ENCODE data around the gene OLFM3. TPM values are rescaled to one million over a fixed set of nuclear protein-coding genes. Genes with fewer than 3 reads are reported as not detected.

OLFM3 gene
- total and polyA plus RNA-seq, 2 donors (not counting 3 experiments of a cell fraction or from before 2014, with no cell fraction given): not detected

DNA sequence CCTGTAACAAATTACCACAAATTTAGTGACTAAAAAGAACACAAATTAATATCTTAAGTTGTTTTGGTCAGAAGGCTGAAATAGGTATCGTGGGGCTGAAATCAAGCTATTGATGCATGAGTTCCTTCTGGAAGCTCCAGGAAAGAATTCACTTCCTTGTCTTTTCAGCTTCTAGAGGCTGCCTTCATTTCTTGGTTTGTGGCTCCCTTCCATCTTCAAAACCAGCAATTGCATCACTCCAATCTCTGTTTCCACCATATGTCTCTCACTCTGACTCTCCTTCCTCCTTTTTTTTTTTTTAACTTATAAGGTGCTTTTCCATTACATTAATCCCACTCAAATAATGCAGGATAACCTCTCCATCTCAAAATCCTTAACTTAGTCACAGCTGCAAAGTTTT is 78.4 kb downstream of the OLFM3 start:
- no peak for FAIRE-seq

DNA sequence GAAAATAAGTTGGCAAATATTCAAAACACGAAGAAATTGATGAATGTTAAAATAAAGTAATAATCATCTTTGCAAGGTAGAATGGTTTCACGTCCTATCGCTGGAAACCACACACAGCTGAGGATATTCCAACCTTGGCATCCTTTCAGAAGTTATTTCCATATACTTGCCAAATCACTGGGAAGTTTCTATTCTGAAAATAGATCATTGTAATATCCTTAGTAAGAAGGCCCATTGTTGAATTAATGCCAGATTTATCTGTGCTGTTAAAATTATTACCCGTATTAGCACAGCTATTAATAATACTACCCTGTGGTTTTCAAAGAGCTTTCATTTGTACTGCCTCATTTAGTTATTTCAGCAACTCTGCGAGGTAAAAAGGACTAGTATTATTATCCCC is 81.1 kb downstream of the OLFM3 start:
- no peak for TF ChIP-seq FOS (IDR thresholded peaks at IDR 0.05; ENCODE audit: borderline replicate concordance, insufficient read depth, low read length)
- no peak for TF ChIP-seq POLR2AphosphoS5 (IDR thresholded peaks at IDR 0.05; ENCODE audit: insufficient read depth, low read depth, low read length)
- no peak for TF ChIP-seq GATA2 (IDR thresholded peaks at IDR 0.05; ENCODE audit: insufficient read depth, insufficient read length, low read depth, low read length)
- no peak for TF ChIP-seq EZH2 (IDR thresholded peaks at IDR 0.05; ENCODE audit: borderline replicate concordance, low read depth, low read length, severe bottlenecking)
- TF ChIP-seq, protein P1, sequence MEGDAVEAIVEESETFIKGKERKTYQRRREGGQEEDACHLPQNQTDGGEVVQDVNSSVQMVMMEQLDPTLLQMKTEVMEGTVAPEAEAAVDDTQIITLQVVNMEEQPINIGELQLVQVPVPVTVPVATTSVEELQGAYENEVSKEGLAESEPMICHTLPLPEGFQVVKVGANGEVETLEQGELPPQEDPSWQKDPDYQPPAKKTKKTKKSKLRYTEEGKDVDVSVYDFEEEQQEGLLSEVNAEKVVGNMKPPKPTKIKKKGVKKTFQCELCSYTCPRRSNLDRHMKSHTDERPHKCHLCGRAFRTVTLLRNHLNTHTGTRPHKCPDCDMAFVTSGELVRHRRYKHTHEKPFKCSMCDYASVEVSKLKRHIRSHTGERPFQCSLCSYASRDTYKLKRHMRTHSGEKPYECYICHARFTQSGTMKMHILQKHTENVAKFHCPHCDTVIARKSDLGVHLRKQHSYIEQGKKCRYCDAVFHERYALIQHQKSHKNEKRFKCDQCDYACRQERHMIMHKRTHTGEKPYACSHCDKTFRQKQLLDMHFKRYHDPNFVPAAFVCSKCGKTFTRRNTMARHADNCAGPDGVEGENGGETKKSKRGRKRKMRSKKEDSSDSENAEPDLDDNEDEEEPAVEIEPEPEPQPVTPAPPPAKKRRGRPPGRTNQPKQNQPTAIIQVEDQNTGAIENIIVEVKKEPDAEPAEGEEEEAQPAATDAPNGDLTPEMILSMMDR (IDR thresholded peaks at IDR 0.05; ENCODE audit: extremely low read depth in 1 of 2, insufficient read depth in 1 of 2, low read depth in 1 of 2, low read length in 2 of 2): no peak
- TF ChIP-seq JUN (IDR thresholded peaks at IDR 0.05; ENCODE audit: borderline replicate concordance, insufficient read depth, insufficient read length, low read depth): no peak
- TF ChIP-seq, protein P2, sequence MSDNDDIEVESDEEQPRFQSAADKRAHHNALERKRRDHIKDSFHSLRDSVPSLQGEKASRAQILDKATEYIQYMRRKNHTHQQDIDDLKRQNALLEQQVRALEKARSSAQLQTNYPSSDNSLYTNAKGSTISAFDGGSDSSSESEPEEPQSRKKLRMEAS (IDR thresholded peaks at IDR 0.05; ENCODE audit: insufficient read depth, insufficient read length): no peak
- TF ChIP-seq MYC (IDR thresholded peaks at IDR 0.05; ENCODE audit: low read depth, low read length): no peak
- no peak for TF ChIP-seq POLR2A (IDR thresholded peaks at IDR 0.05; ENCODE audit: low read depth, low read length)
- H3K4me3 ChIP-seq (replicated peaks in 1 of 3; ENCODE audit: insufficient read depth in 1 of 3, low read depth in 1 of 3, low read length in 3 of 3): no peak overlapping the region
- no peaks in the 10 kb centered on the region for H3K9me1 ChIP-seq (replicated peaks; ENCODE audit: control insufficient read depth, extremely low read depth, insufficient read depth, low read length)
- ChIA-PET POLR2A (no interaction called here), CTCF (no interaction called here)
- FAIRE-seq (no peak), DNase-seq (ENCODE audit: low read depth, low spot score) (no peak)
- no peaks in the 10 kb centered on the region for H3K9me3 ChIP-seq (replicated peaks; ENCODE audit: control insufficient read depth, insufficient read depth, low read length)
- H3K27me3 ChIP-seq (ENCODE audit: control insufficient read depth in 2 of 2, insufficient read depth in 2 of 2, low read length in 2 of 2): no peaks in the 10 kb centered on the region
- no peak overlapping the region for H3K4me2 ChIP-seq (ENCODE audit: insufficient read depth, low read length)
- H2AFZ ChIP-seq (ENCODE audit: low read depth, low read length): no peak overlapping the region
- intact Hi-C loops (cut with micrococcal nuclease): no loop called here
- H3K79me2 ChIP-seq (ENCODE audit: control insufficient read depth, insufficient read depth, low read length): no peaks in the 10 kb centered on the region
- no TSS peak for BruUV-seq (replicated peaks)
- no peaks in the 10 kb centered on the region for H3K4me1 ChIP-seq (ENCODE audit: control insufficient read depth, extremely low read depth, insufficient read depth, low read length)
- no peaks in the 10 kb centered on the region for H3K36me3 ChIP-seq (ENCODE audit: control insufficient read depth in 2 of 2, extremely low read depth in 1 of 2, insufficient read depth in 2 of 2, low read length in 2 of 2)
- dilution Hi-C loops (cut with MboI; ENCODE audit: extremely low pct_ligation_motif_present, low sequenced_read_pairs): no loop called here
- no peaks in the 10 kb centered on the region for H4K20me1 ChIP-seq (replicated peaks; ENCODE audit: control insufficient read depth, extremely low read depth, insufficient read depth, low read length)
- no peak overlapping the region for H3K27ac ChIP-seq (ENCODE audit: insufficient read depth, low read depth, low read length)
- H3K9ac ChIP-seq (replicated peaks; ENCODE audit: extremely low read depth, insufficient read depth, low read length): no peak overlapping the region

More for the DNA sequence above, 78.4 kb downstream of the OLFM3 start:
- no peaks in the 10 kb centered on the region for H3K4me1 ChIP-seq (ENCODE audit: control insufficient read depth, extremely low read depth, insufficient read depth, low read length)
- dilution Hi-C loops (cut with MboI; ENCODE audit: extremely low pct_ligation_motif_present, low sequenced_read_pairs) (no loop called here), intact Hi-C loops (cut with micrococcal nuclease) (no loop called here)
- H3K27ac ChIP-seq (ENCODE audit: insufficient read depth, low read depth, low read length): no peak overlapping the region
- H3K4me3 ChIP-seq (replicated peaks in 1 of 3; ENCODE audit: insufficient read depth in 1 of 3, low read depth in 1 of 3, low read length in 3 of 3): no peak overlapping the region
- H3K9me1 ChIP-seq (replicated peaks; ENCODE audit: control insufficient read depth, extremely low read depth, insufficient read depth, low read length): no peaks in the 10 kb centered on the region
- no peaks in the 10 kb centered on the region for H3K79me2 ChIP-seq (ENCODE audit: control insufficient read depth, insufficient read depth, low read length)
- TF ChIP-seq EZH2 (IDR thresholded peaks at IDR 0.05; ENCODE audit: borderline replicate concordance, low read depth, low read length, severe bottlenecking): no peak
- TF ChIP-seq, protein P1 (IDR thresholded peaks at IDR 0.05; ENCODE audit: extremely low read depth in 1 of 2, insufficient read depth in 1 of 2, low read depth in 1 of 2, low read length in 2 of 2): no peak
- no peak for TF ChIP-seq JUN (IDR thresholded peaks at IDR 0.05; ENCODE audit: borderline replicate concordance, insufficient read depth, insufficient read length, low read depth)
- no peak for TF ChIP-seq GATA2 (IDR thresholded peaks at IDR 0.05; ENCODE audit: insufficient read depth, insufficient read length, low read depth, low read length)
- TF ChIP-seq FOS (IDR thresholded peaks at IDR 0.05; ENCODE audit: borderline replicate concordance, insufficient read depth, low read length): no peak
- no peak for TF ChIP-seq POLR2A (IDR thresholded peaks at IDR 0.05; ENCODE audit: low read depth, low read length)
- no peak for TF ChIP-seq MYC (IDR thresholded peaks at IDR 0.05; ENCODE audit: low read depth, low read length)
- H3K36me3 ChIP-seq (ENCODE audit: control insufficient read depth in 2 of 2, extremely low read depth in 1 of 2, insufficient read depth in 2 of 2, low read length in 2 of 2): no peaks in the 10 kb centered on the region
- DNase-seq (ENCODE audit: low read depth, low spot score): no peak
- no peak overlapping the region for H3K4me2 ChIP-seq (ENCODE audit: insufficient read depth, low read length)
- H3K9ac ChIP-seq (replicated peaks; ENCODE audit: extremely low read depth, insufficient read depth, low read length): no peak overlapping the region
- no peaks in the 10 kb centered on the region for H3K9me3 ChIP-seq (replicated peaks; ENCODE audit: control insufficient read depth, insufficient read depth, low read length)
- ChIA-PET CTCF (no interaction called here), POLR2A (no interaction called here)
- BruUV-seq (replicated peaks): no TSS peak
- no peaks in the 10 kb centered on the region for H4K20me1 ChIP-seq (replicated peaks; ENCODE audit: control insufficient read depth, extremely low read depth, insufficient read depth, low read length)
- H3K27me3 ChIP-seq (ENCODE audit: control insufficient read depth in 2 of 2, insufficient read depth in 2 of 2, low read length in 2 of 2): no peaks in the 10 kb centered on the region
- H2AFZ ChIP-seq (ENCODE audit: low read depth, low read length): no peak overlapping the region

Data from endothelial cell of umbilical vein (primary cell).